GM12891 (cell line): ENCODE data around the gene ZNF19.

Source experiments
- POLR2AphosphoS5 ChIP-seq: IDR thresholded peaks from 2 replicates; pipeline ENCODE4 v1.6.1; 2011; ENCODE audit warnings: low read depth, low read length, control low read depth
- TAF1 ChIP-seq: IDR thresholded peaks from 2 replicates; pipeline ENCODE4 v1.6.1; 2011; ENCODE audit warnings: low read depth, low read length, control low read depth

DNA sequence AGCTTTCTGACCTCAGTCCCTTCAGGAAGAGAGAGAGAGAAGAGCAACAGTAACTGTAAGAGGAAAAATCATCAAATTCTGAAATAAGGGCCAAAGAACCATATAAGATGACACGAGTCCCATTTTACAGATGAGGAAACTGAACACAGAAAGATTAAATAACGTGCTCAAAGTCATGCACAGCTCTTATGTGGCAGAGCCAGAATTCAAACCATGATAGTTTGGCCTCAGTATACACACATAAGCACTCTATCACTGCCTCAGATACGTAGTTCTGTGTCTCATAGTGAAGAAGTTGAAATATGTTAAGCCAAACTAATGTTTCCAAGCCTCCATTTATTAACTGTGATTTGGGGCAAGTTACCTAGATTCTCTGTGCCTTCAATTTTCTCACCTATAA, 1.9 kb upstream of the ZNF19 start:
- no peak for TF ChIP-seq TAF1
- no peak for TF ChIP-seq POLR2AphosphoS5
